RPMI8226 (cell line): Measurements from ENCODE around the gene AKT2.

Source experiments
- DNase-seq: peaks from one replicate; pipeline ENCODE4 v3.0.0-alpha.2; 2015

AKT2 gene

GRCh38 chr19:40271706-40272105 is 13.4 kb downstream of the AKT2 start:
- DNase-seq, result no peak

GRCh38 chr19:40270362-40271089 is 14.6 kb downstream of the AKT2 start:
- no peak for DNase-seq

GRCh38 chr19:40269216-40269940 is 15.8 kb downstream of the AKT2 start:
- no peak for DNase-seq

- DNase-seq, result no peak
Observed at GRCh38 chr19:40267601-40267997, 17.5 kb downstream of the AKT2 start.

GRCh38 chr19:40266912-40267600 is 18.1 kb downstream of the AKT2 start:
- no peak for DNase-seq

- DNase-seq, result no peak
Observed at GRCh38 chr19:40266119-40266518, 19.0 kb downstream of the AKT2 start.

GRCh38 chr19:40265763-40266099 is 19.4 kb downstream of the AKT2 start:
- DNase-seq, result no peak

GRCh38 chr19:40265055-40265762 is 19.9 kb downstream of the AKT2 start:
- no peak for DNase-seq

- DNase-seq, result no peak
Observed at GRCh38 chr19:40264314-40265054, 20.7 kb downstream of the AKT2 start.

GRCh38 chr19:40263440-40264313 is 21.5 kb downstream of the AKT2 start:
- no peak for DNase-seq

- DNase-seq, result no peak
Observed at GRCh38 chr19:40262422-40262821, 22.7 kb downstream of the AKT2 start.

GRCh38 chr19:40261631-40262030 is 23.5 kb downstream of the AKT2 start:
- DNase-seq, result no peak

GRCh38 chr19:40257096-40257517 is 28.0 kb downstream of the AKT2 start:
- no peak for DNase-seq

GRCh38 chr19:40256512-40256911 is 28.6 kb downstream of the AKT2 start:
- DNase-seq, result no peak

- no peak for DNase-seq
Observed at GRCh38 chr19:40255619-40256166, 29.5 kb downstream of the AKT2 start.

- DNase-seq, result no peak
Observed at GRCh38 chr19:40254714-40255418, 30.3 kb downstream of the AKT2 start.

GRCh38 chr19:40253611-40254092 is 31.5 kb downstream of the AKT2 start:
- DNase-seq, result no peak

- DNase-seq, result no peak
Observed at GRCh38 chr19:40252395-40252794, 32.8 kb downstream of the AKT2 start.

- DNase-seq, result no peak
Observed at GRCh38 chr19:40251991-40252390, 33.2 kb downstream of the AKT2 start.

GRCh38 chr19:40251244-40251643 is 33.9 kb downstream of the AKT2 start:
- no peak for DNase-seq
